Ascending aorta (tissue), 2 donors: Measurements from ENCODE around the gene DNASE2. TPM values are rescaled to one million over a fixed set of nuclear protein-coding genes. Genes with fewer than 3 reads are reported as not detected.
A peak's percentile ranks its signal among the peaks of the same experiment; 100 is the strongest.

Experiments
- DNase-seq, 2 donors: peaks; one replicate each; pipeline ENCODE4 v3.0.0-alpha.2; 2019; ENCODE audit warnings: low spot score in 2 of 2
- H3K27ac ChIP-seq, 2 donors: fragments of 200-600 bp; sonication (generic); one replicate each; pipeline ENCODE4 v1.5.1; 2016 to 2017; ENCODE audit warnings: mild to moderate bottlenecking in 1 of 2
- H3K27me3 ChIP-seq: fragments of 200-600 bp; sonication (generic); one replicate; pipeline ENCODE4 v1.5.1; 2017
- H3K36me3 ChIP-seq, 2 donors: fragments of 200-600 bp; sonication (generic); one replicate each; pipeline ENCODE4 v1.5.1; 2016
- H3K4me1 ChIP-seq, 2 donors: fragments of 200-600 bp; sonication (generic); one replicate each; pipeline ENCODE4 v1.5.1; 2016 to 2017; ENCODE audit warnings: mild to moderate bottlenecking in 1 of 2
- H3K4me3 ChIP-seq, 2 donors: fragments of 200-600 bp; sonication (generic); one replicate each; pipeline ENCODE4 v1.5.1; 2016 to 2017; ENCODE audit warnings: mild to moderate bottlenecking in 1 of 2
- H3K9me3 ChIP-seq, 2 donors: fragments of 200-600 bp; sonication (generic); one replicate each; pipeline ENCODE4 v1.5.1; 2016
- intact Hi-C: fragments of 100-400 bp; cut with DNase I; formaldehyde crosslinking; loops from one replicate; pipeline ENCODE4 v1.15.1; 2023
- total RNA-seq: library from RNA; depleted of rRNA; stranded (reverse); fragments of >200 nt; gene quantifications from one replicate; pipeline ENCODE4 v1.1.0, GENCODE V29; 2016
- TF ChIP-seq, protein P1 (sequence below), 3 experiments: fragments of 200-600 bp in 2 of 3; fragments of 450-650 bp in 1 of 3; sonication (generic) in 2 of 3; IDR thresholded peaks; one replicate each; pipeline ENCODE4 v1.5.1; 2016 to 2019; ENCODE audit warnings: antibody characterized with exemption in 3 of 3, mild to moderate bottlenecking in 1 of 3, moderate library complexity in 1 of 3

Gene DNASE2
- total RNA-seq, 1 donor from 2014 or later: 76.8 TPM

DNA sequence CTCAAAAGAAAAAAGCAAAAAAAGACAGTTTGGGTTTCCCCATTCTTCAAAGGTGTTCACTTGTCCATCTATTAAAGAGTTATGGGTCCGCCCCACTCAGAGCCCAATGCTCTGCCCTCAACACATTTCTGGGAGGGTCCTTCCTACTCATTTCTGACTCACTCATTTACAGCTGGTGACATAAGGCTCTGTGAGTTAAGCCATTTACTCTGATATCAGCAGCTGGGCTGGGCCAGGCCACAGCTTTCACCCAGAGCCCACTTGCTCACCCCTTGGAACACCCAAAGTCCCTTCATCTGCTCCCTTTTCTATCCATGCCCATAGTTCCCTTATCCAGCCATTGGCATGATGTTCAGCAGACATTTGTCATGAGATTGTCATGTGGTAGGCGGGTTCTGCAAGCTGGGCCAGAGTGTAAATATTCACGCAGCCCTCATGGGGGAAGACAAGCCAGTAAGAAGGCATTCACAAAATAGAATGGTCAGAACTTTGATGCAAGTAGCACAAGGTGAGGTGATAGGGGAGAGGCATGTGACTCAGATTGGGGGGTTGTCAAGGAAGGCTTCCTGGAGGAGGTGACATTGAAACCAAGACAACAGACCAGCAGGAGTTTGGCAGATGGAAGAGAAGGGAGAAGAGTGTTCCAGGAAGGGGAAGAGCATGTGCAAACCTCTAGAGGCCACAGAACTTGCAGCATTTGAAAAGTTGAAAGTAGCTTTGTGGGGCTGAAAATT is 37.1 kb downstream of the DNASE2 start:
- peaks cover 6 to 9% of the 10 kb centered on the region in 2 donors for H3K4me1 ChIP-seq
- no peaks in the 10 kb centered on the region for H3K9me3 ChIP-seq
- no peak overlapping the region for H3K27ac ChIP-seq
- no peaks in the 10 kb centered on the region for H3K36me3 ChIP-seq
- no peak for DNase-seq
- intact Hi-C loops: no loop called here
- TF ChIP-seq, protein P1, sequence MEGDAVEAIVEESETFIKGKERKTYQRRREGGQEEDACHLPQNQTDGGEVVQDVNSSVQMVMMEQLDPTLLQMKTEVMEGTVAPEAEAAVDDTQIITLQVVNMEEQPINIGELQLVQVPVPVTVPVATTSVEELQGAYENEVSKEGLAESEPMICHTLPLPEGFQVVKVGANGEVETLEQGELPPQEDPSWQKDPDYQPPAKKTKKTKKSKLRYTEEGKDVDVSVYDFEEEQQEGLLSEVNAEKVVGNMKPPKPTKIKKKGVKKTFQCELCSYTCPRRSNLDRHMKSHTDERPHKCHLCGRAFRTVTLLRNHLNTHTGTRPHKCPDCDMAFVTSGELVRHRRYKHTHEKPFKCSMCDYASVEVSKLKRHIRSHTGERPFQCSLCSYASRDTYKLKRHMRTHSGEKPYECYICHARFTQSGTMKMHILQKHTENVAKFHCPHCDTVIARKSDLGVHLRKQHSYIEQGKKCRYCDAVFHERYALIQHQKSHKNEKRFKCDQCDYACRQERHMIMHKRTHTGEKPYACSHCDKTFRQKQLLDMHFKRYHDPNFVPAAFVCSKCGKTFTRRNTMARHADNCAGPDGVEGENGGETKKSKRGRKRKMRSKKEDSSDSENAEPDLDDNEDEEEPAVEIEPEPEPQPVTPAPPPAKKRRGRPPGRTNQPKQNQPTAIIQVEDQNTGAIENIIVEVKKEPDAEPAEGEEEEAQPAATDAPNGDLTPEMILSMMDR (IDR thresholded peaks at IDR 0.05): no peak
- H3K27me3 ChIP-seq: peaks cover 15% of the 10 kb centered on the region
- no peak overlapping the region for H3K4me3 ChIP-seq

DNA sequence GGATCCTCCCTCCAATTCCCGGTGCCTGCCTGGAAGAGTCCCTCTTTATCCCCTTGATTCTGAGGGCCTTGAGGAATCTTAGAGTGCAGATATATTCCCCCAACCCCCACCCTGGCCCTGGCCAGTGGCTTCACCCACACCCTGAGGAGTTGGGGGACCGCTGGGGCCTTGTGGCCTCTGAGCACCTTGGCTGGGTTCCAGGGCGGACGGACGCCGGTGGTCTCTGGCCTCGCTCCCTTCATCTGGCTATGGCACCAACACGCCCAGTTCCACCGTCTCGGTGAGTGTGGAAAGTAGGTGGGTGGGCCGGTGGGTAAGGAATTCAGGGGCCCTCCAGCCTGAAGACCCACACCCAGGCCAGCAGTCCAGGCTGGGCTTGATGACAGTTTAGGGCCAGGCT is 37.9 kb downstream of the DNASE2 start:
- Histone ChIP-seq H3K27me3 (peaks cover 23% of the 10 kb centered on the region), H3K27ac (no peak overlapping the region), H3K9me3 (no peaks in the 10 kb centered on the region), H3K4me3 (no peak overlapping the region), H3K4me1 (peaks cover 6 to 13% of the 10 kb centered on the region in 2 donors), H3K36me3 (no peaks in the 10 kb centered on the region)
- intact Hi-C loops: no loop called here
- no peak for DNase-seq
- TF ChIP-seq, protein P1 (IDR thresholded peaks at IDR 0.05): no peak

DNA sequence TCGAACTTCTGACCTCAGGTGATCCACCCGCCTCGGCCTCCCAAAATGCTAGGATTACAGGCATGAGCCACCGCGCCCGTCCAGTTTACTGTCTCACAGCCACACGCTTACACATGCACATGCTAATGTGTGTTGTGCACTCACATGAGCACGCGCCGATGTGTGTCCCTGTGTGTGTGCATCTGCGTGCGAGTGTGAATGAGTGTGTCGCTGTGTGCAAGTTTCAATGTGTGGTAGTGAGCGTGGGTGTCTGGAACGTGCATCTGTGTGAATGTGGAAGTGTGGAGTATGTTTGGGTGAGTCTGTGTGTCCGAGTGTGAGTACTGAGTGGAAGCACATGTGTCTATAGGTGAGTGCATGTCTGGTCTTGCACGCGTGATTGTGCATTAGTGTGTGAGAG is 38.7 kb downstream of the DNASE2 start:
- intact Hi-C loops: no loop called here
- H3K27me3 ChIP-seq: peaks cover 29% of the 10 kb centered on the region

DNA sequence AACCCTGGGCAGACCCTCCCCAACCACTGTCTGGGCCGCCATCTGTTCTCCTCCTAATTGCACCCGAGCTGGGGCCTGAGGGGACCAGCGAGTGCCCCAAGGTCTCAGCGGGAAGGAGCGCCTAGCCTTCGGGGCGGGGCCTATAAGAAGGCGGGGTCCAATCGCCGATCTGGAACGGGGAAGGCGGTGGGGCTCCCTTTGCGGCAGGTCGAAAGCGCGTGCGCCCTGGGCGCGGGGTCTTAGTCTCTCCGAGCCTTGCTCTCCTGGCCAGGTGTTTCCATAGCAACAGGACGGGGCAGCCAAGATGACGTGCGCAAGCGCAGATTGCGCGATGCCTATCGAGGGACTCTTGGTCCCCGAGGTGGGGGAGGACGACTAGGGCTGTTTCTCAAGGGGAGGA is 40.2 kb downstream of the DNASE2 start:
- peaks cover 32% of the 10 kb centered on the region for H3K27me3 ChIP-seq
- H3K4me1 ChIP-seq: peaks cover 5 to 6% of the 10 kb centered on the region in 2 donors
- H3K4me3 ChIP-seq: peak overlapping the region; percentile 33 to 40
- no peaks in the 10 kb centered on the region for H3K36me3 ChIP-seq
- intact Hi-C loops: no loop called here
- TF ChIP-seq, protein P1 (IDR thresholded peaks at IDR 0.05): no peak
- no peak overlapping the region for H3K27ac ChIP-seq
- no peaks in the 10 kb centered on the region for H3K9me3 ChIP-seq
- DNase-seq: no peak

More for the DNA sequence above, 38.7 kb downstream of the DNASE2 start:
- H3K4me1 ChIP-seq: peaks cover 6 to 9% of the 10 kb centered on the region in 2 donors
- H3K27ac ChIP-seq: no peak overlapping the region
- no peak for DNase-seq
- no peaks in the 10 kb centered on the region for H3K36me3 ChIP-seq
- TF ChIP-seq, protein P1 (IDR thresholded peaks at IDR 0.05): no peak
- H3K4me3 ChIP-seq: no peak overlapping the region
- H3K9me3 ChIP-seq: no peaks in the 10 kb centered on the region

DNA sequence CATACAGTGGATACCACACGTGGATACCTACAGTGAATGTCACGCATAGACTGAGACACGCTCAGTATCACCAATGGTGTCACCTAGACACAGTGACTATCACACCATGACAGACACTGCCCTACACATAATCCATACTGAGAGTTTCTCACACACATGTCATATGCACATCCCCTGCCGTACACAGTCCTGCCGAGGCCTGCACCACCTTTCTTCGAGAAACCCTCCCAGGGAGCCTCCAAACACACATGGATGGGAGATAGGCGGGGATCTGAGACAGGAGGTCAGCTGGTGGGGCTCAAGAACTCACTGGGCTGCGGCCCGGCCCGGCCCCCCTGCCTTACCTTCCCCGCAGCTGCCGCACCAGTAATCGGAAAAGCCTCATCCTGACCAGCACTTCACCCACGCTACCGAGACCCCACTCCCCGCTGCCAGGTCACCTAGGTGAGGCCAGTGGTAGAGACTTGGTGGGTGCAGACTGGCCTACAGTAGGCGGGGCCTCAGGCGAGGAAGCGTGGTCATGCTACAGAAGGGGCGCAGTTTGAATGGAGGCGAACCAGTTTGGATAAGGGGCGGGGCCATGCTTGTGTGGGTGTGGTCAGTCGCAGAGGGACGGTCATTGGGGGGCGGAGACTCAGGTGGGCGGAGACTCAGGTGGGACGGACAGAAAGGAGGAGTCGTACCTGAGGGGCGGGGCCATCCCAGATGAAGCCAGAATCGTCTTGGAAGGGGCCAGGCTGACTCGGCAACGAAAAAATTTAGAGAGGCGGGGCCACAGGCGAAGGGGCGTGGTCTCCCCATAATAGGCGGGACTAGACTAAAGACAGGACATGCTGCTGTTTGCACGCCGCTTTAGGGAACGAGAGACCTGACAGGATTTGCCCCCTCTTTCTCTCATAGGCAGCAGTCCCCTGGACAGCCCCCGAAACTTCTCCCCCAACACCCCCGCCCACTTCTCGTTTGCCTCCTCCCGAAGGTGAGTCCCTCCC is 40.9 kb downstream of the DNASE2 start:
- H3K4me1 ChIP-seq: peaks cover 5 to 6% of the 10 kb centered on the region in 2 donors
- intact Hi-C loops: no loop called here
- H3K9me3 ChIP-seq: no peaks in the 10 kb centered on the region
- H3K36me3 ChIP-seq: no peaks in the 10 kb centered on the region
- no peak overlapping the region for H3K27ac ChIP-seq
- peaks cover 39% of the 10 kb centered on the region for H3K27me3 ChIP-seq
- no peak for DNase-seq
- TF ChIP-seq, protein P1 (IDR thresholded peaks at IDR 0.05): no peak
- H3K4me3 ChIP-seq: peak overlapping the region; percentile 33 to 40
